Psoas muscle (tissue), 8 donors: ENCODE data around the gene HSPB7. TPM values are rescaled to one million over a fixed set of nuclear protein-coding genes. Genes with fewer than 3 reads are reported as not detected.
"Not testable (repeated sequence)": the region's sequence is repeated elsewhere in the genome, so short reads cannot be mapped to it uniquely, and the experiment has no call there.

Experiments used
- ATAC-seq, 4 donors: fragments of 200-7000 bp; cut with Tn5 transposase; one replicate each; pipeline ENCODE4 v1.9.1; 2020; ENCODE audit warnings: moderate library complexity in 3 of 4, mild to moderate bottlenecking in 2 of 4
- DNase-seq, 2 donors: peaks; one replicate each; pipeline ENCODE4 v3.0.0-alpha.2; 2020
- H3K27ac ChIP-seq: fragments of 200-600 bp; one replicate; pipeline ENCODE4 v1.8.0; 2022
- H3K27me3 ChIP-seq, 3 donors: fragments of 200-600 bp in 1 of 3; one replicate each; pipeline versions ENCODE4 v1.6.1 to v1.8.0; 2013 to 2022; ENCODE audit warnings: low read length in 2 of 3, mild to moderate bottlenecking in 2 of 3, moderate library complexity in 1 of 3; ENCODE audit not compliant: insufficient read depth in 3 of 3
- H3K36me3 ChIP-seq, 2 donors: fragments of 200-600 bp in 1 of 2; one replicate each; pipeline versions ENCODE4 v1.6.1 to v1.8.0; 2013 to 2022; ENCODE audit warnings: low read depth in 1 of 2, mild to moderate bottlenecking in 1 of 2, moderate library complexity in 1 of 2; ENCODE audit not compliant: insufficient read depth in 1 of 2
- H3K4me1 ChIP-seq: fragments of 200-600 bp; one replicate; pipeline ENCODE4 v1.8.0; 2022
- H3K4me3 ChIP-seq: fragments of 200-600 bp; one replicate; pipeline ENCODE4 v1.8.0; 2022; ENCODE audit warnings: mild to moderate bottlenecking
- H3K9me3 ChIP-seq: fragments of 200-600 bp; one replicate; pipeline ENCODE4 v1.8.0; 2022
- CTCF ChIP-seq: fragments of 200-600 bp; IDR thresholded peaks from one replicate; pipeline ENCODE4 v1.8.0; 2022; ENCODE audit warnings: antibody characterized with exemption
- whole genome bisulfite sequencing, 3 donors: extraction: QIAGEN DNeasy Blood & Tissue Kit; methylation state at CpG; one replicate each; pipeline versions ENCODE4 v1.1.6 to v1.1.7; 2013; 5-methylcytosine and 5-hydroxymethylcytosine counted together
- intact Hi-C, 2 donors: fragments of 100-400 bp; cut with DNase I; formaldehyde crosslinking; loops; one replicate each; pipeline versions ENCODE4 v1.11.0 to v1.14.2; 2022
- polyA plus RNA-seq, 3 donors: library from polyadenylated mRNA; stranded (reverse); fragments of 200-250 nt; gene quantifications; one replicate each; pipeline ENCODE4 v1.2.3, GENCODE V29; 2013
- total RNA-seq, 4 donors: library from RNA; stranded (reverse); fragmentation: NEBNext Ultra II Directional in 2 of 4; extraction: Animal tissue kit (Norgen Biotek cat#: 25700) in 2 of 4; gene quantifications; one replicate each; pipeline versions ENCODE4 v1.2.1 to v1.2.4, GENCODE V29; 2021 to 2023
- donor health status: healthy with polysubstance abuse.
- donor health status: DM: no; HTN: no; CAD: no; lungs with moderate emphysema.
- donor health status: Bipolar disorder and iron deficiency.
- donor health status: healthy.
- donor health status: DM: yes; HTN: yes; CAD: no.
- donor health status: DM: no; HTN: no; CAD: no.
- donor health status: DM: no; HTN: no; CAD: no.
- donor health status: DM: yes; HTN: yes; CAD: no.

HSPB7 gene
- total and polyA plus RNA-seq, 7 donors, result 1,183 to 3,738 (median 2,156) TPM

DNA sequence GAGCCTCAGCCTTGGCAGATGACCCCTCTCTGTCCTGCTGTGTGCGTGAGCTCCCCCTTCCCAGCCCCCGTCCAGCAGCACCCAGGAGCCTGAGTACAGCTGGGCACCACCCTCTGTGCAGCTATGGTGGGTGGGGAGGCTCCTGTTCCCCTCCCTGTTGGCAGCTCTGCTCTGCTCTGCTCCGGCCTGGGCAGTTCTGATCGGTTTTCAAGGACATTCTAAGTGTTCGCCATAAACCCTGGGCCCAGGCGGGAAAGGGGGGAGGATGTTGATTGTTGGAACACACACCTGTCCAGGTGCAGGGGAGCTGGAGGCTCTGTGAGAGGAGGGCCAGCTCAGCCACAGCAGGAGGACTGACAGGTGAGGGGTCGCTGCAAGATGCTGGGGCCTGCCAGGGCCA, 25.7 kb upstream of the HSPB7 start, which contains the start of gene CLCNKB:
Gene CLCNKB, plus strand, starts transcription at position 262 of the 400 bp plus-strand sequence. CDS start 711 bp downstream, outside the sequence.
- Histone ChIP-seq H3K27me3 (no peaks in the 10 kb centered on the region), H3K9me3 (no peaks in the 10 kb centered on the region), H3K4me3 (no peak within 1 kb of the TSS), H3K36me3 (no peaks in the 10 kb centered on the region), H3K27ac (no peak within 1 kb of the TSS), H3K4me1 (peaks cover under 1% of the 10 kb centered on the region)
- no peak for TF ChIP-seq CTCF
- WGBS, 3 donors, result 74 to 83% (median 80%) methylated on average over 7 of the region's 7 CpGs
- DNase-seq, result no peak
- ATAC-seq, result no peak
- intact Hi-C loops, result no loop called here

DNA sequence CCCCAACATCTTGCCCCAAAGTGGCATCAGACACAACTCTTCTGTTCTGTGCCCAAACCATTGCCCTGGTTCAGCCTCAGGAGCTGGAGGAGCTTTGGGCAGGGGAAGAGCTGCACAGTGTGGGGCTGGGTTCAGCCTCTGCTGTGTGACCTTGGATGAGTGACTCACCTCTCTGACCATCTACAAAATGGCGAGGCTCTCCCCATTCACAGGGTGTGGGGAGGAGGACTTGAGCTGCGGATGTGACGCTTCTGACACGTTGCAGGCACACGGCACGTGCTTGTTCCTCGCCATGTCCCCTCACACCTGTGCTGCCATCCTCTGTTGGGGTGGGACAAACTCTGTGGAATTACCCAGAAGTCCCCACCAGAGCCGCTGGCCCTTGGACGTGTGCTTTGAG, 24.8 kb upstream of the HSPB7 start:
- DNase-seq, H3K36me3 ChIP-seq, H3K27ac ChIP-seq, intact Hi-C loops, H3K27me3 ChIP-seq, H3K9me3 ChIP-seq, H3K4me3 ChIP-seq, H3K4me1 ChIP-seq: not testable (repeated sequence)
- 78 to 86% (median 80%) methylated on average over 8 to 9 of the region's 9 CpGs for WGBS, 3 donors
- peak in 3 of 4 donors; percentile 38 to 51 (median 49) for ATAC-seq

- H3K4me3 ChIP-seq, result no peak overlapping the region
These were observed 24.3 kb upstream of the HSPB7 start for GRCh38 chr1:16042096-16042495.

DNA sequence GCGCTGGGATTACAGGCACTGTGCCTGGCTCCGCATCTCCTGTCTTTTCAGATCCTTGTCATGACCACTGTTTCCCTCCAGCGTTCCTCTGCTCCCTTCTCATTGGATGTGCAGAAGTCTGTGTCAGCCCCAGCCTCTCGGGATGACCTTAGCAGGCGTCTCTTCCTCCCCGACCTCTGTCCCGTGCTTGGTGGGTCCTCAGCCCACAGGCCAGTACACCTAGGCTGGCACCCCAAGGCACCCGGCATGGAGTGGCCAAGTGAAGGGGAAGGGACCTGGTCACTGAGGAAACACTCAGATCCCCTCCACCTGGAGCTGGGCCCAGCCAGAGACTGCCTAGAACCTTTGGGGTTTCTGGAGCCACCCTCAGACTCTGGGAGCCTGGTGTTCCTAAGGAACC, 23.4 kb upstream of the HSPB7 start:
- no peak for TF ChIP-seq CTCF
- Histone ChIP-seq H3K36me3 (no peaks in the 10 kb centered on the region), H3K9me3 (no peaks in the 10 kb centered on the region), H3K27ac (no peak overlapping the region), H3K4me3 (no peak overlapping the region), H3K4me1 (no peaks in the 10 kb centered on the region), H3K27me3 (no peaks in the 10 kb centered on the region)
- DNase-seq (no peak), ATAC-seq (no peak)
- WGBS, 3 donors, result 66 to 93% (median 91%) methylated on average over 8 of the region's 8 CpGs
- intact Hi-C loops, result loop anchor here in 1 of 2 donors (1.0 kb wide), 1 partner anchor 21 kb away; no protein-coding TSS in a partner anchor

More at GRCh38 chr1:16042096-16042495, 24.3 kb upstream of the HSPB7 start:
- Histone ChIP-seq H3K27ac (no peak overlapping the region), H3K9me3 (no peaks in the 10 kb centered on the region), H3K36me3 (no peaks in the 10 kb centered on the region), H3K27me3 (no peaks in the 10 kb centered on the region), H3K4me1 (no peaks in the 10 kb centered on the region)
- ATAC-seq, result peak in 1 of 4 donors; percentile 29
- no peak for TF ChIP-seq CTCF
- 78 to 88% (median 80%) methylated on average over 9 of the region's 9 CpGs for whole genome bisulfite sequencing, 3 donors
- intact Hi-C loops, result no loop called here
- no peak for DNase-seq

GRCh38 chr1:16039871-16040270, 22.0 kb upstream of the HSPB7 start:
- H3K27ac ChIP-seq, ATAC-seq, H3K4me1 ChIP-seq, H3K36me3 ChIP-seq, H3K4me3 ChIP-seq, DNase-seq, H3K27me3 ChIP-seq, H3K9me3 ChIP-seq, intact Hi-C loops: not testable (repeated sequence)
- WGBS, 3 donors, result 43 to 51% (median 51%) methylated on average over 6 to 8 of the region's 8 CpGs

- no peak overlapping the region for H3K27ac ChIP-seq
- H3K9me3 ChIP-seq, result no peaks in the 10 kb centered on the region
- no peaks in the 10 kb centered on the region for H3K4me1 ChIP-seq
- WGBS, 3 donors, result 83 to 94% (median 90%) methylated on average over 4 of the region's 4 CpGs
- H3K36me3 ChIP-seq, result no peaks in the 10 kb centered on the region
- intact Hi-C loops, result no loop called here
- ATAC-seq (no peak), DNase-seq (no peak)
- no peak for TF ChIP-seq CTCF
- H3K27me3 ChIP-seq, result no peaks in the 10 kb centered on the region
- H3K4me3 ChIP-seq, result no peak overlapping the region
These were observed 20.7 kb upstream of the HSPB7 start for GRCh38 chr1:16038620-16038912.

DNA sequence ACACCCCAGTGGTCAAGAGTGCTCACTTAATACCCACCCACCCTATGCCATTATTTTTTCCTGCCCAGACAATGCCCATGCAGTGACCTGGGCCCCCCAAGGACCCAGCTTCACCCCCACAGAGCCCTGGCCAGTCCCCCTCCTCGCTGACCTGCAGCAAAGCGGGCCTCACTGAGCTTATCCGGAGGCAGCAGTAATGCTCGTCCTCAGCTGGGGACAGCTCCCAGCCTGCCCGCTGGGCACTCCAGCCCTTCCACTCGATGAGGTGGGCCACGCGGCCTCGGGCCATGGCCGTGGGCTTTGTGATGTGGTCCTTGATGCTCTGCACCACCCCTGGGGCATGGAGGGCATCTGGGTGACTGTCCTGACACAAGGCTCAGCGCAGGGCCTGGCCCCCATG, 18.6 kb upstream of the HSPB7 start:
- not testable (repeated sequence) for H3K27ac ChIP-seq, H3K27me3 ChIP-seq, DNase-seq, H3K36me3 ChIP-seq, H3K4me1 ChIP-seq, ATAC-seq, H3K4me3 ChIP-seq, H3K9me3 ChIP-seq
- intact Hi-C loops, result loop anchor here in 1 of 2 donors (2.0 kb wide), 1 partner anchor 20 kb away; no protein-coding TSS in a partner anchor
- WGBS, 3 donors, result 82 to 88% (median 88%) methylated on average over 10 of the region's 11 CpGs

GRCh38 chr1:16033103-16033632, 15.3 kb upstream of the HSPB7 start:
- not testable (repeated sequence) for H3K27me3 ChIP-seq, H3K4me3 ChIP-seq, H3K4me1 ChIP-seq, DNase-seq, H3K9me3 ChIP-seq, H3K27ac ChIP-seq, H3K36me3 ChIP-seq
- 56 to 57% (median 57%) methylated on average over 7 of the region's 7 CpGs for WGBS, 3 donors
- intact Hi-C loops, result loop anchor here in 1 of 2 donors (2.0 kb wide), 1 partner anchor 24 kb away; no protein-coding TSS in a partner anchor
- ATAC-seq, result peak in 1 of 4 donors; percentile 1
